B cell (primary cell): ENCODE results near the gene JAML. TPM values are rescaled to one million over a fixed set of nuclear protein-coding genes. Genes with fewer than 3 reads are reported as not detected.

ENCODE experiments used
- ATAC-seq: fragments of 200-7000 bp; cut with Tn5 transposase; one replicate; pipeline ENCODE4 v1.10.0; 2021; ENCODE audit warnings: low read depth, mild to moderate bottlenecking, moderate number of reproducible peaks, moderate library complexity
- CTCF ChIA-PET: fragments of 350-600 bp; sonication (Branson Sonifier 250); formaldehyde crosslinking; loops from one replicate; lab custom pipeline; 2021; ENCODE audit warnings: antibody characterized with exemption, inconsistent platforms; lab: Charles Lee
- POLR2A ChIA-PET: fragments of 350-600 bp; sonication (Branson Sonifier 250); formaldehyde crosslinking; loops from one replicate; lab custom pipeline; 2021; ENCODE audit warnings: antibody characterized with exemption; lab: Charles Lee
- DNase-seq: peaks from one replicate; pipeline ENCODE4 v3.0.0; 2013
- H2AFZ ChIP-seq: 2 replicates; pipeline ENCODE4 v1.6.1; 2012; ENCODE audit warnings: mild to moderate bottlenecking, low read depth, low read length; ENCODE audit not compliant: insufficient read depth, poor library complexity, severe bottlenecking
- H3K27ac ChIP-seq, 2 donors: 1 replicate in 1 of 2; 2 replicates in 1 of 2; pipeline ENCODE4 v1.5.1; 2012 to 2013; ENCODE audit warnings: low read length in 2 of 2, mild to moderate bottlenecking in 2 of 2, moderate library complexity in 1 of 2
- H3K27me3 ChIP-seq, 4 experiments: fragments of 200-600 bp in 1 of 4; sonication (generic) in 1 of 4; replicated peaks in 1 of 4; 1 replicate in 2 of 4; 2 replicates in 2 of 4; pipeline versions ENCODE4 v1.6.1 to v1.7.0; 2013 to 2016; ENCODE audit warnings: low read length in 3 of 4, mild to moderate bottlenecking in 2 of 4, mixed read lengths in 1 of 4, moderate library complexity in 1 of 4; ENCODE audit not compliant: insufficient read depth in 4 of 4, control insufficient read depth in 3 of 4; ENCODE audit errors: control extremely low read depth in 1 of 4
- H3K36me3 ChIP-seq, 2 experiments: replicated peaks in 1 of 2; 1 replicate in 1 of 2; 2 replicates in 1 of 2; pipeline versions ENCODE4 v1.6.1 to v1.7.1; 2013; ENCODE audit warnings: low read length in 1 of 2; ENCODE audit not compliant: insufficient read depth in 2 of 2, control insufficient read depth in 1 of 2; ENCODE audit errors: control extremely low read depth in 1 of 2, extremely low read depth in 1 of 2
- H3K4me1 ChIP-seq, 2 donors: fragments of 200-600 bp in 1 of 2; sonication (generic) in 1 of 2; 1 replicate in 1 of 2; 2 replicates in 1 of 2; pipeline versions ENCODE4 v1.5.1 to v1.6.1; 2013 to 2017; ENCODE audit warnings: low read length in 2 of 2; ENCODE audit not compliant: control insufficient read depth in 2 of 2, insufficient read depth in 2 of 2
- H3K4me2 ChIP-seq: replicated peaks from 2 replicates; pipeline ENCODE3; 2012; ENCODE audit warnings: mild to moderate bottlenecking, low read depth, low read length; ENCODE audit not compliant: poor library complexity, severe bottlenecking
- H3K4me3 ChIP-seq, 5 experiments: fragments of 200-600 bp in 1 of 5; sonication (generic) in 1 of 5; 1 replicate in 3 of 5; 2 replicates in 2 of 5; pipeline versions ENCODE4 v1.5.1 to v1.7.0; 2011 to 2016; ENCODE audit warnings: low read length in 4 of 5, mild to moderate bottlenecking in 4 of 5, low read depth in 2 of 5, control low read depth in 1 of 5, moderate library complexity in 1 of 5; ENCODE audit not compliant: insufficient read depth in 1 of 5; ENCODE audit errors: control extremely low read depth in 1 of 5, extremely low read depth in 1 of 5
- H3K79me2 ChIP-seq: fragments of 200-600 bp; sonication (generic); one replicate; pipeline ENCODE4 v1.6.0; 2016; ENCODE audit warnings: low read length; ENCODE audit not compliant: control insufficient read depth, insufficient read depth
- H3K9ac ChIP-seq: fragments of 200-600 bp; sonication (generic); 2 replicates; pipeline ENCODE4 v1.6.1; 2017; ENCODE audit warnings: mild to moderate bottlenecking, low read length, moderate library complexity
- H3K9me3 ChIP-seq, 3 donors: one replicate each; pipeline versions ENCODE4 v1.6.1 to v1.7.1; 2013; ENCODE audit warnings: low read length in 2 of 3; ENCODE audit not compliant: control insufficient read depth in 2 of 3, insufficient read depth in 1 of 3; ENCODE audit errors: control extremely low read depth in 1 of 3
- H4K20me1 ChIP-seq: 2 replicates; pipeline ENCODE4 v1.6.0; 2012; ENCODE audit warnings: mild to moderate bottlenecking, low read length; ENCODE audit not compliant: insufficient read depth, control insufficient read depth, poor library complexity, severe bottlenecking
- H3K27ac Mint-ChIP-seq: one replicate; pipeline ENCODE4 v1.8.0; 2021; ENCODE audit warnings: mixed read lengths
- H3K27me3 Mint-ChIP-seq: one replicate; pipeline ENCODE4 v1.8.0; 2021; ENCODE audit warnings: mixed read lengths
- H3K4me1 Mint-ChIP-seq: one replicate; pipeline ENCODE4 v1.8.0; 2021; ENCODE audit warnings: mixed read lengths
- H3K4me3 Mint-ChIP-seq: one replicate; pipeline ENCODE4 v1.8.0; 2021; ENCODE audit warnings: mixed read lengths
- H3K9me3 Mint-ChIP-seq: one replicate; pipeline ENCODE4 v1.8.0; 2022; ENCODE audit warnings: mixed read lengths; ENCODE audit not compliant: insufficient read depth
- EZH2 ChIP-seq: IDR thresholded peaks from 2 replicates; pipeline ENCODE4 v1.6.1; 2012; ENCODE audit warnings: borderline replicate concordance, low read depth, mild to moderate bottlenecking, moderate library complexity, low read length; ENCODE audit not compliant: insufficient read depth, poor library complexity, severe bottlenecking
- WGBS: methylation state at CpG from one replicate; pipeline ENCODE4 v1.1.5; 2013; ENCODE audit warnings: missing lambda C conversion rate; ENCODE audit not compliant: insufficient coverage; 5-methylcytosine and 5-hydroxymethylcytosine counted together
- intact Hi-C: fragments of 100-400 bp; cut with micrococcal nuclease; formaldehyde crosslinking; loops from one replicate; pipeline ENCODE4 v1.10.0; 2022
- polyA plus RNA-seq: library from polyadenylated mRNA; depleted of rRNA; stranded (reverse); fragments of >200 nt; gene quantifications from 2 replicates; pipeline ENCODE4 v1.2.3, GENCODE V29; 2012
- total RNA-seq, 2 donors: library from RNA; stranded (reverse); fragments of 120-200 nt in 1 of 2; gene quantifications; 1 replicate in 1 of 2; 2 replicates in 1 of 2; pipeline versions ENCODE4 v1.2.3 to v1.2.4, GENCODE V29; 2013 to 2022
- TF ChIP-seq, protein P1 (sequence below): fragments of 200-600 bp; IDR thresholded peaks from one replicate; pipeline ENCODE4 v1.8.0; 2022; ENCODE audit warnings: antibody characterized with exemption, mild to moderate bottlenecking

The JAML gene
- total and polyA plus RNA-seq, 2 donors (not counting 1 experiment from before 2014, with no cell fraction given): 1.0 to 9.6 TPM

GRCh38 chr11:118234833-118235232 is 10.0 kb upstream of the JAML start:
- no peak overlapping the region for H3K9ac ChIP-seq
- TF ChIP-seq, protein P1, sequence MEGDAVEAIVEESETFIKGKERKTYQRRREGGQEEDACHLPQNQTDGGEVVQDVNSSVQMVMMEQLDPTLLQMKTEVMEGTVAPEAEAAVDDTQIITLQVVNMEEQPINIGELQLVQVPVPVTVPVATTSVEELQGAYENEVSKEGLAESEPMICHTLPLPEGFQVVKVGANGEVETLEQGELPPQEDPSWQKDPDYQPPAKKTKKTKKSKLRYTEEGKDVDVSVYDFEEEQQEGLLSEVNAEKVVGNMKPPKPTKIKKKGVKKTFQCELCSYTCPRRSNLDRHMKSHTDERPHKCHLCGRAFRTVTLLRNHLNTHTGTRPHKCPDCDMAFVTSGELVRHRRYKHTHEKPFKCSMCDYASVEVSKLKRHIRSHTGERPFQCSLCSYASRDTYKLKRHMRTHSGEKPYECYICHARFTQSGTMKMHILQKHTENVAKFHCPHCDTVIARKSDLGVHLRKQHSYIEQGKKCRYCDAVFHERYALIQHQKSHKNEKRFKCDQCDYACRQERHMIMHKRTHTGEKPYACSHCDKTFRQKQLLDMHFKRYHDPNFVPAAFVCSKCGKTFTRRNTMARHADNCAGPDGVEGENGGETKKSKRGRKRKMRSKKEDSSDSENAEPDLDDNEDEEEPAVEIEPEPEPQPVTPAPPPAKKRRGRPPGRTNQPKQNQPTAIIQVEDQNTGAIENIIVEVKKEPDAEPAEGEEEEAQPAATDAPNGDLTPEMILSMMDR: no peak
- TF ChIP-seq EZH2: no peak
- no peaks in the 10 kb centered on the region for H3K9me3 Mint-ChIP-seq
- H3K27ac Mint-ChIP-seq: no peak overlapping the region
- H3K4me3 ChIP-seq: no peak overlapping the region
- CTCF ChIA-PET: no interaction called here
- WGBS: 100% methylated on average over 3 of the region's 5 CpGs
- ATAC-seq: no peak
- no peaks in the 10 kb centered on the region for H3K9me3 ChIP-seq
- peaks cover 7% of the 10 kb centered on the region for H3K4me1 Mint-ChIP-seq
- H4K20me1 ChIP-seq: no peaks in the 10 kb centered on the region
- intact Hi-C loops: no loop called here
- H3K4me1 ChIP-seq: peaks cover 4 to 6% of the 10 kb centered on the region in 2 donors
- no peak overlapping the region for H3K4me2 ChIP-seq
- no peaks in the 10 kb centered on the region for H3K27me3 Mint-ChIP-seq
- H3K27me3 ChIP-seq: no peaks in the 10 kb centered on the region
- no peak overlapping the region for H2AFZ ChIP-seq
- DNase-seq: no peak
- no peak overlapping the region for H3K27ac ChIP-seq
- no peaks in the 10 kb centered on the region for H3K79me2 ChIP-seq
- peaks cover 3 to 13% of the 10 kb centered on the region in 2 experiments for H3K36me3 ChIP-seq
- POLR2A ChIA-PET: no interaction called here
- H3K4me3 Mint-ChIP-seq: no peak overlapping the region

DNA sequence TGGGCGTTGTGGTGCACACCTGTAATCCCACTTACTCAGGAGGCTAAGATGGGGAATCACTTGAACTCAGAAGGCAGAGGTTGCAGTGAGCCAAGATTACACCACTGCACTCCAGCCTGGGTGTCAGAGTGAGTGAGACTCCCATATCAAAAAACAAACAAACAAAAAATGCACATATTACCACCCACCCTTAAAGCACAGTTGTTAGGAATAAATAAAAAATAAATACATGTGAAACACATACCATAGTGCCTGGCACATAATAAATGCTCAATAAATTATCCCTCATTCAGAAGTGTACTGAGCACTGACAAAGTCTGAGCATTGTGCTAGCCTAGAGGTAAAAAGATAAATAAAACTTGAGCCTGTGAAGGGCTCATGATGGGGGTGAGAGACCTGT is 9.0 kb upstream of the JAML start:
- no peak overlapping the region for H3K27ac ChIP-seq
- Mint-ChIP-seq H3K9me3 (no peaks in the 10 kb centered on the region), H3K27ac (no peak overlapping the region), H3K4me3 (no peak overlapping the region), H3K4me1 (peaks cover 11% of the 10 kb centered on the region), H3K27me3 (no peaks in the 10 kb centered on the region)
- ChIA-PET POLR2A (interaction anchor here (1.5 kb wide), 1 partner anchor 18 kb away, joined by 4 read pairs; the partner anchor contains the start of gene MPZL3), CTCF (no interaction called here)
- H3K36me3 ChIP-seq: peaks cover 3 to 13% of the 10 kb centered on the region in 2 experiments
- TF ChIP-seq EZH2: no peak
- TF ChIP-seq, protein P1: no peak
- 100% methylated on average over 1 of the region's 1 CpG for WGBS
- H3K9ac ChIP-seq: no peak overlapping the region
- H2AFZ ChIP-seq: no peak overlapping the region
- no peak overlapping the region for H3K4me3 ChIP-seq
- intact Hi-C loops: no loop called here
- H3K27me3 ChIP-seq: no peaks in the 10 kb centered on the region
- no peaks in the 10 kb centered on the region for H4K20me1 ChIP-seq
- H3K9me3 ChIP-seq: no peaks in the 10 kb centered on the region
- DNase-seq (no peak), ATAC-seq (no peak)
- H3K4me1 ChIP-seq: peaks cover 10 to 13% of the 10 kb centered on the region in 2 donors
- H3K4me2 ChIP-seq: no peak overlapping the region
- H3K79me2 ChIP-seq: no peaks in the 10 kb centered on the region
